Left lung (tissue), 10 donors: Measurements from ENCODE around the gene MARK2. TPM values are rescaled to one million over a fixed set of nuclear protein-coding genes. Genes with fewer than 3 reads are reported as not detected.
A peak's percentile ranks its signal among the peaks of the same experiment; 100 is the strongest.

Experiments
- ATAC-seq: fragments of 200-7000 bp; cut with Tn5 transposase; one replicate; pipeline ENCODE4 v1.9.1; 2020; ENCODE audit warnings: moderate library complexity
- DNase-seq, 4 donors: peaks; one replicate each; pipeline ENCODE4 v3.0.0-alpha.2; 2013 to 2020
- H3K27ac ChIP-seq, 2 donors: fragments of 200-600 bp; sonication (generic) in 1 of 2; one replicate each; pipeline versions ENCODE4 v1.5.0 to v1.8.0; 2020 to 2021
- H3K27me3 ChIP-seq, 2 donors: fragments of 200-600 bp; sonication (generic) in 1 of 2; one replicate each; pipeline versions ENCODE4 v1.5.0 to v1.8.0; 2020 to 2021
- H3K36me3 ChIP-seq, 2 donors: fragments of 200-600 bp; sonication (generic) in 1 of 2; one replicate each; pipeline versions ENCODE4 v1.5.0 to v1.8.0; 2020 to 2021
- H3K4me1 ChIP-seq, 2 donors: fragments of 200-600 bp; one replicate each; pipeline ENCODE4 v1.8.0; 2021
- H3K4me3 ChIP-seq, 2 donors: fragments of 200-600 bp; sonication (generic) in 1 of 2; one replicate each; pipeline versions ENCODE4 v1.5.0 to v1.8.0; 2020 to 2021; ENCODE audit warnings: mild to moderate bottlenecking in 1 of 2
- H3K9me3 ChIP-seq, 2 donors: fragments of 200-600 bp; sonication (generic) in 1 of 2; one replicate each; pipeline versions ENCODE4 v1.5.0 to v1.8.0; 2020 to 2021
- intact Hi-C, 2 donors: fragments of 100-400 bp; cut with DNase I; formaldehyde crosslinking; loops; one replicate each; pipeline versions ENCODE4 v1.11.2 to v1.14.2; 2022
- polyA plus RNA-seq, 6 donors: library from polyadenylated mRNA; unstranded; fragments of 120-200 nt; gene quantifications; one replicate each; pipeline ENCODE4 v1.2.1, GENCODE V29; 2013; ENCODE audit not compliant: insufficient read length in 6 of 6
- total RNA-seq, 2 donors: library from RNA; stranded (reverse); fragmentation: NEBNext Ultra II Directional; extraction: Animal tissue kit (Norgen Biotek cat#: 25700); gene quantifications; one replicate each; pipeline ENCODE4 v1.2.1, GENCODE V29; 2021
- TF ChIP-seq, protein P1 (sequence below), 2 donors: fragments of 200-600 bp; sonication (generic) in 1 of 2; IDR thresholded peaks; one replicate each; pipeline versions ENCODE4 v1.5.0 to v1.8.0; 2021; ENCODE audit warnings: antibody characterized with exemption in 2 of 2
- donor health status: DM: no; HTN: yes; CAD: no.
- donor health status: DM: no; HTN: no; CAD: no.

Gene MARK2
- total and polyA plus RNA-seq, 8 donors, result 29.0 to 45.5 (median 33.6) TPM

DNA sequence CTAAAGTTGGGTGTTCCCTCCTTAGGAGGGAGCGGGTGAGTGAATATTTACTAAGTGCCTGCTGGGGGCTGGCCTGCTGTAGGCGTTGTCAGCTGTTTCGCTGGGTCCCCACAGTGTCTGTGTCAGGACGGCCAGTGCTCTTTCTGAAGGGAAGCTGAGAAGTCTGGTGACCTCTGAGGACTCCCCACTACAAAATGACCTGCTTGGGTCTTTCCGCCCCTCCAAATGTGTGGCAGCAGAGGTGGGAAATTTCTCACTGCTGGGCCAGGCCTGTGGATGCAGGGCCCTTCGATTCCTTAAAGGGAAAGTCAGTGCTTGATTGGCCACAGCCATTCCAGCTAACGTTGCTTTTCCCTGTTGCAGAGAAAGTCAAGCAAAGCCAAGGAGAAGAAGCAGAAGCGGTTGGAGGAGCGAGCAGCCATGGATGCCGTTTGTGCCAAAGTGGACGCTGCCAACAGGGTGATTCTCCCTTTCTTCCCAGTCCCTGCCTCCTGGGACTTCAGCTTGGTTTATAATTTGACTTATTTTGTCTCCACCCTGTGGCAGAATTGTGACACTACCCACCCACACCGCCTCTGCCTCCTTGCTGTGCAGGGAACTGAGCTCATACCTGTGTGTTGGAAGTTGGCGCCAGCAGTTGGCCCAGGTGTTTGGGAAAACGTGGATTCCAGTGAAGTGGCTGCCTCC lies 106.7 kb downstream of the MARK2 start:
- Histone ChIP-seq H3K4me3 (no peak overlapping the region), H3K27me3 (no peaks in the 10 kb centered on the region), H3K9me3 (no peaks in the 10 kb centered on the region), H3K4me1 (peaks cover 9 to 12% of the 10 kb centered on the region in 2 donors), H3K27ac (no peak overlapping the region), H3K36me3 (peaks cover 0 to 24% of the 10 kb centered on the region in 2 donors)
- intact Hi-C loops, result loop anchor here (10.0 kb wide), 2 partner anchors 111 to 181 kb away; partner anchors contain the start of genes MARK2 (in 1 of the 2) and ZFTA (in 1 of the 2)
- DNase-seq, result peak in 3 of 4 donors; percentile 50 to 85 (median 70)
- peak; percentile 98 for ATAC-seq
- TF ChIP-seq, protein P1, sequence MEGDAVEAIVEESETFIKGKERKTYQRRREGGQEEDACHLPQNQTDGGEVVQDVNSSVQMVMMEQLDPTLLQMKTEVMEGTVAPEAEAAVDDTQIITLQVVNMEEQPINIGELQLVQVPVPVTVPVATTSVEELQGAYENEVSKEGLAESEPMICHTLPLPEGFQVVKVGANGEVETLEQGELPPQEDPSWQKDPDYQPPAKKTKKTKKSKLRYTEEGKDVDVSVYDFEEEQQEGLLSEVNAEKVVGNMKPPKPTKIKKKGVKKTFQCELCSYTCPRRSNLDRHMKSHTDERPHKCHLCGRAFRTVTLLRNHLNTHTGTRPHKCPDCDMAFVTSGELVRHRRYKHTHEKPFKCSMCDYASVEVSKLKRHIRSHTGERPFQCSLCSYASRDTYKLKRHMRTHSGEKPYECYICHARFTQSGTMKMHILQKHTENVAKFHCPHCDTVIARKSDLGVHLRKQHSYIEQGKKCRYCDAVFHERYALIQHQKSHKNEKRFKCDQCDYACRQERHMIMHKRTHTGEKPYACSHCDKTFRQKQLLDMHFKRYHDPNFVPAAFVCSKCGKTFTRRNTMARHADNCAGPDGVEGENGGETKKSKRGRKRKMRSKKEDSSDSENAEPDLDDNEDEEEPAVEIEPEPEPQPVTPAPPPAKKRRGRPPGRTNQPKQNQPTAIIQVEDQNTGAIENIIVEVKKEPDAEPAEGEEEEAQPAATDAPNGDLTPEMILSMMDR (IDR thresholded peaks at IDR 0.05), result peak; percentile 64 to 87

DNA sequence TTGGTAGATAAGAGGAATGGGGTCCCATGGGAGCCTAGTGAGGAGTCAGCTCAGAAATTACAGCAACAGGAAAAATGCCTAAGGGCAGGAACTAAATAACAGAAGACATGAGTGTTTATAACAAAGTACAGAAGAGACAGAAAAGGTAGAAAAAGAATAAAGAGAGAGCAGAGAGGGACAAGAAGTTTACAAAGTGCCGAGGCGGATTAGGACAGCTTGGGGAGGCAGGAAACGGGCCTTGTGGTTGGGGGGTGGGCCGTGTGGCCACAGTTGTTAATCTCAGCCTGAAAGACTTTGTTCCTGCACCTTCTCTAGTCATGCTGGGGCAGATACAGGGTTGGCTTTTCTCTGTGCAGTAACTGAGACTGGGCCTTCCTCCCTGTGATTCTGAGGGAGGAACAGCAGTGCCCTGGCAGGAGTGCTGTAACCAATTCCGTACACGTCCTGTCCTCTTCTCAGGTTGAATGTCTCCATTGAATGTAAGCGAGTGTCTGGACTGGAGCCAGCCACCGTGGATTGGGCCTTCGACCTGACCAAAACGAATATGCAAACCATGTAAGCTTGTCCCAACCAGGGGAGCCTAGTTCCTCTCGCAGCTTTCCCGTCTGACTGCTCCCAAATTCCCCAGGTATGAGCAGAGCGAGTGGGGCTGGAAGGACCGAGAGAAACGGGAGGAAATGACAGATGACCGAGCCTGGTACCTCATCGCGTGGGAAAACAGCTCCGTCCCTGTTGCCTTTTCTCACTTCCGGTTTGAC lies 113.0 kb downstream of the MARK2 start:
- intact Hi-C loops, result no loop called here
- no peaks in the 10 kb centered on the region for H3K27me3 ChIP-seq
- no peaks in the 10 kb centered on the region for H3K9me3 ChIP-seq
- H3K4me3 ChIP-seq, result no peak overlapping the region
- TF ChIP-seq, protein P1 (IDR thresholded peaks at IDR 0.05), result no peak
- DNase-seq (no peak), ATAC-seq (no peak)
- H3K36me3 ChIP-seq, result peaks cover 0 to 66% of the 10 kb centered on the region in 2 donors
- H3K27ac ChIP-seq, result no peak overlapping the region
- H3K4me1 ChIP-seq, result peaks cover 0 to 7% of the 10 kb centered on the region in 2 donors

DNA sequence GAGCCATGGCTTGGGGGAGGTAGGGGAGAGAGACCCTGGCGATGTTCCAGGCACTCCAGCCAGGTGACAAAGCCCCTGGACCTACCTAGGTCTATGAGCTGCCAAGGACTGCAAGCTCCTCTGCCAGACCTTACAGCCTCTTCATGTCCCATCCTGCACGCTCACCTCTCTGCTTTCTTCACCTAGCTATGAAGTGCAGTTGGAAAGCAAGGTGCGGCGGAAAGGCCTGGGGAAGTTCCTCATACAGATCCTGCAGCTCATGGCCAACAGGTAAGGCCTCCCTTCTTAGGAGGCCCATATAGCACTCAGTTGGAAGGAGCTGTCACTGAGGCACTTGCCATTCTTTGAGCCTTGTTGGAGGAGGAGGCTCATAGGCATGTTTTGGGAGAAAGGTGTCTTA lies 113.7 kb downstream of the MARK2 start:
- Histone ChIP-seq H3K36me3 (peaks cover 0 to 61% of the 10 kb centered on the region in 2 donors), H3K4me1 (peaks cover 0 to 7% of the 10 kb centered on the region in 2 donors), H3K27me3 (no peaks in the 10 kb centered on the region), H3K4me3 (no peak overlapping the region), H3K9me3 (no peaks in the 10 kb centered on the region), H3K27ac (no peak overlapping the region)
- no peak for ATAC-seq
- TF ChIP-seq, protein P1 (IDR thresholded peaks at IDR 0.05), result no peak
- DNase-seq, result no peak
- intact Hi-C loops, result no loop called here

- H3K27ac ChIP-seq, result no peak overlapping the region
- TF ChIP-seq, protein P1 (IDR thresholded peaks at IDR 0.05), result no peak
- no peak for ATAC-seq
- H3K36me3 ChIP-seq, result peaks cover 0 to 36% of the 10 kb centered on the region in 2 donors
- intact Hi-C loops, result no loop called here
- peaks cover 0 to 18% of the 10 kb centered on the region in 2 donors for H3K27me3 ChIP-seq
- no peaks in the 10 kb centered on the region for H3K4me1 ChIP-seq
- no peak overlapping the region for H3K4me3 ChIP-seq
- no peaks in the 10 kb centered on the region for H3K9me3 ChIP-seq
- no peak for DNase-seq
These were observed 119.1 kb downstream of the MARK2 start for GRCh38 chr11:63958008-63958407.

Other genes starting within 250 kb of the MARK2 start
- 10 to 100 TPM; 74.2 to 86.4 TPM for gene PLAAT3, start 224.7 kb upstream of the MARK2 start, total RNA-seq
- gene PLAAT3, start 224.7 kb upstream of the MARK2 start, polyA plus RNA-seq, result 10 to 100 TPM in 1 of 6 donors, 1 to 10 TPM in 5; 6.0 to 12.2 (median 8.4) TPM
- 10 to 100 TPM; 76.1 to 98.2 TPM for gene ATL3, start 167.7 kb upstream of the MARK2 start, total RNA-seq
- gene ATL3, start 167.7 kb upstream of the MARK2 start, polyA plus RNA-seq, result 10 to 100 TPM; 16.1 to 20.9 (median 19.5) TPM
- gene RTN3, start 157.6 kb upstream of the MARK2 start, total RNA-seq, result 100 to 1,000 TPM; 121 to 145 TPM
- 100 to 1,000 TPM in 5 of 6 donors, 10 to 100 TPM in 1; 95.3 to 123 (median 110) TPM for gene RTN3, start 157.6 kb upstream of the MARK2 start, polyA plus RNA-seq
- 10 to 100 TPM in 1 of 2 donors, 1 to 10 TPM in 1; 9.2 to 14.0 TPM for gene ZFTA, start 70.3 kb upstream of the MARK2 start, total RNA-seq
- gene ZFTA, start 70.3 kb upstream of the MARK2 start, polyA plus RNA-seq, result 10 to 100 TPM; 28.7 to 40.0 (median 36.3) TPM
- 10 to 100 TPM; 20.3 to 21.7 TPM for gene SPINDOC, start 25.7 kb upstream of the MARK2 start, total RNA-seq
- gene SPINDOC, start 25.7 kb upstream of the MARK2 start, polyA plus RNA-seq, result 10 to 100 TPM; 30.0 to 46.2 (median 36.5) TPM
- 1 to 10 TPM in 1 of 2 donors, under 1 TPM in 1; 0.45 to 1.4 TPM for gene RCOR2, start 78.1 kb downstream of the MARK2 start, total RNA-seq
- 10 to 100 TPM in 5 of 6 donors, 1 to 10 TPM in 1; 9.3 to 17.4 (median 14.9) TPM for gene RCOR2, start 78.1 kb downstream of the MARK2 start, polyA plus RNA-seq
- gene NAA40, start 99.9 kb downstream of the MARK2 start, total RNA-seq, result 10 to 100 TPM; 15.9 to 16.6 TPM
- gene NAA40, start 99.9 kb downstream of the MARK2 start, polyA plus RNA-seq, result 10 to 100 TPM; 27.6 to 34.8 (median 29.3) TPM
- gene COX8A, start 135.5 kb downstream of the MARK2 start, total RNA-seq, result 100 to 1,000 TPM; 267 to 281 TPM
- 100 to 1,000 TPM; 135 to 192 (median 162) TPM for gene COX8A, start 135.5 kb downstream of the MARK2 start, polyA plus RNA-seq
- gene OTUB1, start 147.3 kb downstream of the MARK2 start, total RNA-seq, result 10 to 100 TPM; 65.0 to 67.7 TPM
- 10 to 100 TPM; 80.9 to 94.8 (median 84.0) TPM for gene OTUB1, start 147.3 kb downstream of the MARK2 start, polyA plus RNA-seq
- gene FLRT1, start 196.8 kb downstream of the MARK2 start, total RNA-seq, result under 1 TPM; 0.15 to 0.18 TPM
- gene FLRT1, start 196.8 kb downstream of the MARK2 start, polyA plus RNA-seq, result 1 to 10 TPM; 2.6 to 5.5 (median 4.0) TPM